GM21528 (cell line): Measurements from ENCODE around the gene ARHGEF38.
"Not testable (repeated sequence)": the region's sequence is repeated elsewhere in the genome, so short reads cannot be mapped to it uniquely, and the experiment has no call there.

Source experiments
- ATAC-seq: cut with Tn5 transposase; IDR thresholded peaks from one replicate; pipeline ENCODE4 v1.9.1; 2021; ENCODE audit warnings: mild to moderate bottlenecking, moderate library complexity; ENCODE audit not compliant: unreplicated experiment, low FRiP score

ARHGEF38 gene

DNA sequence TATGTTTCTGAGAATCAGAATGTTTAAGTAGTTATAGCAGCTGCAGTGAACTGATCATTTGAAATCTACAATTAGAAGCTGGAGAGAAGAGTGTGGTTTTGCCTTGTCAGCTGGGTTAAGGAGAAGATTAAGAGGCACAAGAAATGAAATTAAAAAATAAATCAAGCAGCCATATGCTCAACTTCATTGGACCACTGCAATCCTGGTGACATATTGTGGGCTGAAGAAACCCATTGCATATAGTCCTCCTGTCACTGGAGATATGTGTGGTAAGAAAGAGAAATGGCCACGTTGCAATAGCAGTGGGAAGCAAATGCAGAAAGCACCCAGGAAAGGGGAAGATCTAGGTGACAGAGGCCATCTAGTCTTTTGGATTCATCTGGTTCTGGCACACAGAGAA is 93.0 kb downstream of the ARHGEF38 start:
- ATAC-seq, result no peak

DNA sequence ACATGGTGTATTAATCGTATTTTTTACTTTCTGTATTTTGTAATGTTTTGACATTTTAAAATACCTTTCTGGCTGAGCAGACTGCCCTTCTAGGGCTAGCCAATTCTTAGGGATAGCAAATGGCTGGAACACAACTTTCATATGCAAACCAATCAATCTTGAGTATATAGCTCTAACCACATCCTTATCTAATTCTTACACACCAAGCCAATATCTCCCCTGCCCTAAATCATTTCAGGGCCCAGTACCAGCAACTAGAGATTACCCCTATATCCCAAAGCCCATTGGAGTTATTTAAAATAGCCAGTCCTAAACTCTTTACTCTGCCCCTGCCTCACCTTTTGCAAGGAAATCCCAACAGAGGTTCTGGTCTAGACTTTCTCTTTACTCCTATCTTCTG is 97.8 kb downstream of the ARHGEF38 start:
- no peak for ATAC-seq

DNA sequence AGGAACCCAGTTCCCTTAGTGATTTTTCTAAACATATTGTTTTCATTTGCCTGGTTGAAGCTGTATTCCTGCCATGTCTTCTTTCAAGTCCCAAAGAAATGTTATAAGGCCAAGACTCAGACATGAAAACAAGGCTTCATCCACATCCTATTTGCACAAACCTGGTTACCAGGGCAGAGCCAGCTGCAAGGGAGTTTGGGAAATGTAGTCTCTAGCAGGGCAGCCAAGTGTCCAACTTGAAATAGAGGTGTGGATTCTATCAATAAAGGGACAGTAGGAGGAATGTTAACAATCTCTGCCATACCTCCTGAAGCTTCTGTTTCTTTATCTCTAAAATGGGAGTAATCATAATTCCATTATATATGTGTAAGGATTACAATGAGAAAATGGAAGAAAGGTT is 99.5 kb downstream of the ARHGEF38 start:
- ATAC-seq, result no peak

DNA sequence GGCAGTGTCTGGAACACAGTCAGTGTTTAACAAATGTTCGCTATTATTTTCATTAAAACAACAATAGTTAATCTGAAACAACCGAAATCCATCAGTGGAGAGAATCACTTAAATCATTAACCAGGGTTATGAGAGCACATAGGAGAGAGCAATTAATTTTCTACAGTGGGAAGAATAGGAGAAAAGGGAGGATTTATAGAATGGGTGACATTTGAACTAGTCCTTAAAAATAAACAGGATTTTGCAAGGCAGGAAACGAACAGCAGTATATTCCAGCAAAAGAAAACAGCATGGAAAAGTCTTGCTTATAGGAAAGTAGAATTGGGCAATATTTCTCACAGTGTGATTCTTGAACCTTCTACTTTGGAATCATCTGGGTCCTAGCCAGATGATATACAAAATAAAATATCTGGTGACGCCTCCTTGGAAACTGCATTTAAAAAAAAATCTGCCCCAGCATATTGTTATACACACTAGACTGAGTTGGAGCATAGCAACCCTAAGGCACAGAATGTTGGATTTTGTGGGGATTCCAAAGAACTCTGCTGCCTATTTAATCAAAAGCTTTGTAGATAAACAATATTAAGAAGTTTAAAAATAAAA is 100.0 kb downstream of the ARHGEF38 start:
- ATAC-seq, result no peak

DNA sequence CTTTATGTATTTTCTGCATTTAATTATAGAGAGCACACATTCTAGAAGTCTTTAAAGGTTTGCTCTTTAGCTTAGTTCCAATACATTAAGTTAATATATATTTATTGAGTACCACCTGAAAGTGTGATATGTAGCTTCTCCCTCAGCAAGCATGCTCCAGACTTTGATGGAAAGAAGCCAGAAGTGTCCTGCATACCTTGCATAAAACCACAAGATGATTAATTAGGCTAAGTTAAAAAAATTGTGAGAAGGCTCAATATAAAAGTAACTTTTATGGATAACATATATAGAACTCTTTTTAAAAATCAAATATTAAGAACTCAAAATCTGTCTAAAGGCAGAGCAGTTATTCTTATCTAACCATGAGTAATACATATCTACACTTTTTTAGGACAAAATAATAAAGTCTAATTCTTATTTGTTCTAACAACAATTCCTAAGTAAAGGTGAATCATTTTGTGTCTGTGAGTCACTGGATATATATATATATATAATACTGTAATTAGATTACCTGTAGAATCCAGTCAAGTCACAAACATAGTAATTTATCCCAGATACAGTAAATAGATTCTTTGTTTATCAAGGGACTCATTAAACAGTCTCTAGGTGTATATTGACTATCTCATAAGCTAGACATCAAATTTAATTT is 104.8 kb downstream of the ARHGEF38 start:
- ATAC-seq, result no peak

DNA sequence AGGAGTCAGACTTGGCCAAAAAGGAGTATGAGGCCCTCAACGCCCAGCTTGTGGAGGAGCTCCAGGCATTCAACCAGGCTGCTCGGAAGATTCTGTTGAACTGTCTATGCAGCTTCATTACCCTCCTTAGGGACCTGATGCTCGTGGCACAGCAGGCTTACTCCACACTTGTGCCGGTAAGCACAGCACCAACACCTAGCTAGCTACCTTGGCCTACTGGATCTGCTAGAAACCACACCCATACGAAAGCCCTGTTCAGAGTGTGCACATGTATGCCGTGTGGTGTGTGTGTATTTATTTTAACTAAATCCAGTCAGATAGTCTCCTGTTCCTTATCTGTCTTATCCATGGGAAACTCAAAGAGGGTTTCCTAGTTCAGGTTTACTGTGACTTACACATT is 106.8 kb downstream of the ARHGEF38 start:
- ATAC-seq, result no peak

DNA sequence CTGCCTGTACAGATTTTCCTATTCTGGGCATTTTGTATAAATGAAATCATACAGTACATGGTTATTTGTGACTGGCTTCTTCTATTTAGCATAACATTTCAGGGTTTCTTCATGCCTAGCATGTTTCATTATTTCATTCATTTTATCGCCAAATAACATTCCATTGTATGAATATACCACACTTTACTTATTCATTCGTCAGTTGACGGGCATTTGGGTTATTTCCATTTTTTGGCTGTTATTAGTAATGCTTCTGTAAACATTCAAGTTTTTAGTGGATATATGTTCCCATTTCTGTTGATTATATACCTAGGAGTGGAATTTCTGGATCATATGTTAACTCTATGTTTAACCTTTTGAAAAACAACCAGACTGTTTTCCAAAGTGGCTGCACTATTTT is 108.6 kb downstream of the ARHGEF38 start:
- no peak for ATAC-seq

DNA sequence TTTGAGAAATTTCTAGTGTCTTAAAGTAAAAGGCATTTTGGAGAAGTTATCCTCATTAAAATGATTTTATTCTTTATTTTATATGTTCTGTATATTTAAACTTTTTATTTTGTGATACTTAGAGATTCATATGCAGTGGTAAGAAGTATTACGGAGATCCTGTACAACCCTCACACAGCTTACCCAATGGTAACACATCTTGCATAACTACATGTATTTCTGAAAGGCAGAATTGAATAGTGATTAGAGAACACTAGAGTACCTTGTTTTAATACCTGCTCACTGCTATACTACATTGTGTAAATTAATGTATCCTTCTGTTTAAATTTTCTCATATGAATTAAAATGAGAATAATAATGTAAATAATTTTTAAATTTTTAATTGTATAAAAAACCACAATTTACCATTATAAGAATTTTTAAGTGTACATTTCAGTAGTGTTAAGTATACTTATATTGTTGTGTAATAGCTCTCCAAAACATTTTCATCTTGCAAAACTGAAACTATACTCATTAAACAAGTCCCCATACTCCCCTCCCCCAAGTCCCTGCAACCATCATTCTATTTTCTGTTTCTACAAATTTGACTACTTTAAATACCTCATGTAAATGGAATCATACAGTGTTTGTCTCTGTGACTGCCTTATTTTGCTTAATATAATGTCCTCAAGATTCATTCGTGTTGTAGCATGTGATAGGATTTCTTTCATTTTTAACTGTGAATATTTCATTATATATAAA is 110.7 kb downstream of the ARHGEF38 start:
- ATAC-seq, result no peak

DNA sequence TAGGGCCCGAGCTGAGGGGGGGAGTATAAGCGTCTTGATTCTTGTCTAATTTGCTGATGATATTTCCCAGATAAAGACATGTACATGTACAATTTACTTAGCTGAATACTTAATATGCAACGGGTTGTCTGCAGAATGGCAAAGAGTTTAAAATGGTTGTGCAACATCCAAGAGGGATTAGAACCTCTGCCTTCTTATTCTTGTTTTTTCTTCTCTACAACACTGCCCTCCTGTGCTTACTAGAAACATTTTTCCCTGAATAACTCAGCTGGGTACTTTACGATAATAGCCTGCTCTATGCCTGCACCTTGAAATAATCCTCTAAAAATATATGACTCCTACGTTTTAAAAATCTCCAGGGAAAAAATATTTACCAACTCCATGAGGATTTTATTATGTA is 114.3 kb downstream of the ARHGEF38 start:
- no peak for ATAC-seq

DNA sequence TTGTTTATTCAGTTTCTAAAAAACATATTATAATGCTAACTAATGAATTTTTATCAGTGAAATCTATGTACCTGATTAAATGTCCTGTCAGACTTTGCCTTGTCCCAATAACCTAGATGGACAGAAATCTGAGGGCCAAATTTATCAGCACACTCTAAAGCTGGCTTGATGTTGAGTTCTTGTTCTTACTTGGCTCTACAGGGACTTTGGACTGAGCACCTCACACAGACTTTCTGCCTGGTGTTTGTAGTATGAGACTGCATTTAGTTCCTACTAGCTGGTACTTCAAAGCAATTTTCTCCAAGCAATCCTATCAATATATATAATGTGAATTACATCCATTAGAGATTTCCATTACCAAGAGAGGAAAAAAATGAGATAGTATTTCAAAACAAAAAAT is 118.3 kb downstream of the ARHGEF38 start:
- ATAC-seq, result no peak

DNA sequence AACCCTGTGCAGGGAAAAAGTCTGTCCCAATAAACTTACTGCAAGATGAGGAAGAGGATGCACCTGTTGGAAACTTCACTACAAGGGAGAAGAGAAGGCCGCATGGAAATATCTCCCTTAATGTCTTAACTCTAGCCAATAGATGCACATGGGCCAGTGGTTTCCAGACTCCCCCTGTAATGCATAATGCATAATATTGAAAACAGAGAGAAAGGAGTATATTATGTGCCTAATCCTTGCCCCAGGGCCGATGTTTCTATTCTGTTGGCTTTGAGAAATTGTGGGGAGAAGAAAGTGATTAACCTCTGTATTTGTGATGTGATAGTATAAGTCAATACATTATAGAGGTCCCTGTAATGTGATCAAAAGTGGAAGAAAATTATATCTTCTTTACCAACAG is 118.9 kb downstream of the ARHGEF38 start:
- no peak for ATAC-seq

DNA sequence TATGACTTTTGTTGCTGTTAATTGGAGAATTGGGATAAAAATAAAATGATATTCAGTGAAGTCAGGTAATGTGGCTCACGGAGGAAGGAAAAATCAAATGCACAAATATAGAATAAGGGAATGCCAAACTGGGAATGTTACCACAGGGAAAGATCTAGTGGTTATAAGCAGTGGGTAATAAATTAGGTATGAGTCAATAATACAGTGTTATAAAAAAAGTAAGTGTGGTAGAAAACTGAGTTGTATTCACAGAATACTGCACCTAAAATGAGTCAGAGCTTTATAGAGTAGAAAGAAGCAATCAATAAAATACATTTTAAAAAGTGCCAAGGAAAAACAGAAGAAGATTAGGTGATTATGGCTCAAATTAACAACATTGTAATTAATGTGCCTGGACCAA is 121.6 kb downstream of the ARHGEF38 start:
- no peak for ATAC-seq

DNA sequence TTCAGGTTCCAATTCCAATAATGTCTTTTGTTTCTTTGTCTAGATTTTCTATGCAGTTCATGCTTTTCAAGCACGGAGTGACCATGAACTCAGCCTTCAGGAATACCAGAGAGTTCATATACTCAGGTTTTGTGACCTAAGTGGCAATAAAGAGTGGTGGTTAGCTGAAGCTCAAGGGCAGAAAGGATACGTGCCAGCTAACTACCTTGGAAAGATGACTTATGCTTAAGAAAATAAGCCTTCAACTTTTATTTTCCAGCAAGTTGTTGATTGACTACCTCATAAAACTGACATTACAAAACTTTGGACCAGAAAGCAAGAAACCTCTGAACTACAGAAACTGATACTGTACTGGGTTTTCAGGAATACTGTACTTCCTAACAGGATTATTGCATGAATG is 125.3 kb downstream of the ARHGEF38 start:
- ATAC-seq, result no peak

DNA sequence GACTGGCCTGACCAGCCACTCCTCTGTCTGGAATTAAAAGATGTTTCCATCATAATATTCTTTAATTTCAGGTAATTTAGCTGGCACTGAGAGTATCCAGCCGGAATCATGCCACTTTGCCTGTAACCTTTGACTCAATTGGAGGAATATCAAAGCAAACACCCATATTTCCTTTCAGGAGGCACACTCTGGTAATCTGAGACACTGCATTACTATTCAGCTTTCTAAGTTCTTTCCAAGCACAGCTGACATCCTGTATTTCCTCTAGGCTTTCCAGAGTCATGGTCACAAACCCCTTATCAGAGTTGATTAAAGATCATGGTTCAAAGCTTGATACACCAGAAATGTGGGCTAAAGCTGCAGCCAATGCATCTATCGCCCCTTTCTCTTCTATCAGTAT is 126.8 kb downstream of the ARHGEF38 start:
- no peak for ATAC-seq

DNA sequence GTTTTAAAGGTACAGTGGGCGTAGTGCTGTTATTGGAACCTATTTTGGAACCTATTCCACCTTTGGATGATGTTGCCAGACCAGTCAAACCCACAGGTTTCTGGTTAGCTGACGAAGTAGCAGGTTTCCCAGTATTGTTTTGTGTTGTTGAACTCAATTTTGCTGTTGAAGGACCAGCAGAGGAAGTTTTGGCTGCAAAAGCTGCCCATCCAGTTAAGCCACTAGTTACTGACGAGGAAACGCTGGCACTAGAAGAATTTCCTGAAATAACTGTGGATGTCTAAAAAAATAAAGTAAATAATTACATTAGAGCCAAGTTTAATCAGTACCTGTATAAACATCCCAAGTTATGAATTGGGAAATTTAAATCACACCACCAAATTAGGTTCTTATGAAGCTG is 130.6 kb downstream of the ARHGEF38 start:
- ATAC-seq, result no peak

DNA sequence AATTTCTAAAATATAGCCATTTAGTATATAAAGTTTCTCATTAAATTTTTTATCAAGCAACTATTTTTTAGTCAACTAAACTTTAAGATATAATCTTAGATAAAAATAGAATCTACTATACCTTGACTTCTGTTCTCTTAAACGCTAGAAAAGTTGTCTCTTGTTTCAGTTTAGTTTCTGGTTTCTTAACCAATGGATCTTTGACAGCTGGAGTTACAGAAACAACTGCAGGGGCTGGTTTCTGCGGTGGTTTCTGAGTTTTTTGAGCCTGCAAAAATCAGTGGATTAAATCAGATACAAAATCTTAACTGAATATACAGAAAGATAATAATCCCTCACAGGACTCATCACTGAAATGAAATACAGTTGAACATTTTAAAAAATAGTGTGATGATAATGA is 134.2 kb downstream of the ARHGEF38 start:
- no peak for ATAC-seq

DNA sequence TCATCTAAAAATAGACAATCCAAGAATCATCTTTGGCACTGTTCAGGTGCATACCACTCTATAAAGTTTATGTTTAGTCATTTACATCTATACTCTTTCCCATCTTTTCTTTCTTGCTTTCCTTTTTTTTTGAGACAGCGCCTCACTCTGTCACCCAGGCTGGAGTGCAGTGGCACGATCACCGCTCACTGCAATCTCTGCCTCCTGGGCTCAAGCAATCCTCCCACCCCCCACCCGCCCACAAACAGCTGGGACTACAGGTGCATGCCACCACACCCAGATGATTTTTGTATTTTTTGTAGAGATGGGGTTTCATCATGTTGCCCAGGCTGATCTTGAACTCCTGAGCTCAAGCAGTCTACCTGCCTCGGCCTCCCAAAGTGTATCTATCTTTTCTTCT is 142.4 kb downstream of the ARHGEF38 start:
- not testable (repeated sequence) for ATAC-seq

DNA sequence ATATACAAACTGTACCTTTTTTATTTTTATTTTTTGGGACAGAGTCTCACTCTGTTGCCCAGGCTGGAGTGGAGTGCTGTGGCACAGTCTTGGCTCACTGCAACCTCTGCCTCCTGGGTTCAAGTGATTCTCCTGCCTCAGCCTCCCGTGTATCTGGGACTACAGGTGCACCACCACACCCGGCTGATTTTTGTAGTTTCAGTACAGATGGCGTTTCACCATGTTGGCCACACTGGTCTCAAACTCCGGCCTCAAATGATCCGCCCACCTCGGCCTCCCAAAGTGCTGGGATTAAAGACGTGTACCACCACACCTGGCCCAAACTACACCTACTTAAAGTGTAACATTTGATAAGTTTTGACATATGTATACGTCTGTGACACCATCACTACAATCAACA is 143.4 kb downstream of the ARHGEF38 start:
- not testable (repeated sequence) for ATAC-seq

DNA sequence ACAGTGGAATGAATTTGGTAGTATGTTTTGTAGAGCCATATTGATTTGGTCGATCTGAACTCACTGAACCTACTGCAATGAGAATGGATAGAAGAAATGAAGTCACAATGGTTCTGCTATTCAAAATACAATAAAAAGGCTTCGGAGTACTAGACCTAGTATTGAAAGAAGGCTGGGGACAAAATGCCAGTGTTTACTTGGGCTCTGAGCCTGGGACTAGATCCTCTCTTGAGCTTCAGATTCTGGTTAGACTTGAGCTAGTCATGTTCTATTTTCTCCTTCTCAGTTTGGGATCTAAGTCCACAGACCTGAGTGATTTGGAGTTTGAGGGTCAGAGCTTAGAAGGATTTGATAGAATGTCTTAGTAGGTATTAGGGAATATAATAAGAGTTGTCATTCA is 146.2 kb downstream of the ARHGEF38 start:
- ATAC-seq, result no peak

DNA sequence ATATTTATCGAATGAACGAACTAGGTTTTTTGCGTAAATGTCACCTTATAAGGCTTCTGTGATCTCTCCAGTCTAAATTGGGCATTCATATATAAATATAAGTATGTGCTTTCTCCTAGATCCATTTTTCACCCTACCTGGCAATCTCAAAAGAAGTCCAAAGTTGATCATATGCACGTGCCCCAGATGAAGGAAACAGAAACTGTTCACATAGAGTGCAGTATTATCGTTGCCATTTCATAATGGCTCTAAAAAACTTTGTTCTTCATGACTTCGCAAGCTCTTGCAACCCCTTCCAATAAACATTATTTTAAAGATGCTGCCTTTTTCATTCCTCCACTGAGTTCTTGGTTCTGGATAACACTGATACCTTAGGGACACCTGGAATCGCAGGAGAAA is 155.4 kb downstream of the ARHGEF38 start:
- no peak for ATAC-seq

DNA sequence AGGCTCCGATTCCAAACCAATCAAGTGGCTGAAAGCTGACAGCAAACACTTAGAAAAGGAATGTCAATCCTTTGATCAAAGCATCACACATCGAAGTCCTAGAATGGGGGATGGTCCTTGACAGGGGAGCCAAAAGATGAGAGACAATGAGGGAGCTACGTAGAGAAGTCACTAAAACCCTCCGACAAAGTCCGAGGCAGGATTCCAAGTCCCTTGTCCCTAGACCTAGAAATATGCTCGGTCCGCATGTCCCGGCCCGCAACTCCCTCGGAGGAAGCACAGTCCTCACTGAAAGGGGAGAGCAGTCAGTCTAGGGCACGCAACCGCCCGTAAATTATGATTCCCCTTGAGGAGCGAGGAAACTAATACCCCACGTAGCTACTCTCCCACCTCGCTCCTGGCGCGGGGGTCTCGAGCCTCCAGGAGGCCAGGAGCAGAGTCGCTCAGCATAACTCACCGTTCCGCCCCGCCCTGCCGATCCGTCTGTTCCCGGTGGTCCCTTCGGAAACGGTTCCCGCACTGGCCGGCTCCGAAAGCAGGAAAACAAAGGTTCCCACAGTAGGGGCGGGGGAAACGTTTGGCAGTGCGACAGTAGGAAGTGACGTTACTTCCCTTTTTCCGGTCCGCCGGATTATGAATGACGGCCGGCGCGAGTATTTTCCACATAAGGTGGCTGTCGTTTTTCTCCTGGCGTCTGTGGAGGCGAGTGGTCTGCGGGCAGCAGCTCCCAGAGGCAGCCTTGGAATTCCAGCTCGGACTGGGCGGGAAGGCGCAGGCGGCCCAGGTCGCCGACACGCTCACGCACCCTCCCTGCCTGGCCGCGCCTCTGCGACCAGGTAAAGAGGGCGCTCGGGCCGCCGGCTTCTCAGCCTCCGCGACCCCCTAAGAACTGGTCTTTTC is 156.0 kb downstream of the ARHGEF38 start, which contains the start of the genes GSTCD and INTS12:
TSS of gene GSTCD (plus strand) at position 604 of the 900 bp plus-strand sequence. CDS start 8,830 bp downstream, outside the sequence.
TSS of gene INTS12 (minus strand) at position 509 of the 900 bp plus-strand sequence. CDS start 8,684 bp downstream, outside the sequence.
- peak; percentile 81 for ATAC-seq
